Parathyroid adenoma (tissue), 2 donors: ENCODE data around the gene PHTF2.

Source experiments
- H2AFZ ChIP-seq: fragments of 300-600 bp; sonication (generic); one replicate; pipeline ENCODE4 v1.7.0; 2017; ENCODE audit warnings: antibody characterized with exemption, mild to moderate bottlenecking
- H3K27ac ChIP-seq: fragments of 300-600 bp; sonication (generic); one replicate; pipeline ENCODE4 v1.7.0; 2017
- H3K27me3 ChIP-seq: fragments of 300-600 bp; sonication (generic); one replicate; pipeline ENCODE4 v1.7.0; 2017; ENCODE audit warnings: low read length; ENCODE audit not compliant: control insufficient read depth, insufficient read depth
- H3K36me3 ChIP-seq: fragments of 300-600 bp; sonication (generic); one replicate; pipeline ENCODE4 v1.7.0; 2017; ENCODE audit warnings: low read length; ENCODE audit not compliant: control insufficient read depth, insufficient read depth
- H3K4me1 ChIP-seq: fragments of 300-600 bp; sonication (generic); one replicate; pipeline ENCODE4 v1.7.0; 2017; ENCODE audit warnings: control low read depth
- H3K4me2 ChIP-seq: fragments of 300-600 bp; sonication (generic); one replicate; pipeline ENCODE4 v1.7.0; 2017; ENCODE audit warnings: low read length
- H3K4me3 ChIP-seq: fragments of 300-600 bp; sonication (generic); one replicate; pipeline ENCODE4 v1.7.0; 2017; ENCODE audit warnings: low read depth, low read length
- H3K79me2 ChIP-seq: fragments of 300-600 bp; sonication (generic); one replicate; pipeline ENCODE4 v1.7.0; 2017; ENCODE audit warnings: control low read depth
- H3K9ac ChIP-seq: fragments of 300-600 bp; sonication (generic); one replicate; pipeline ENCODE4 v1.7.0; 2017; ENCODE audit warnings: mild to moderate bottlenecking
- H3K9me3 ChIP-seq: fragments of 300-600 bp; sonication (generic); one replicate; pipeline ENCODE4 v1.7.0; 2017; ENCODE audit warnings: low read length; ENCODE audit not compliant: control insufficient read depth
- TF ChIP-seq, protein P1 (sequence below): fragments of 300-600 bp; sonication (generic); IDR thresholded peaks from one replicate; pipeline ENCODE4 v1.7.0; 2017; ENCODE audit warnings: antibody characterized with exemption, mild to moderate bottlenecking
- donor health status: primary hyperparathyroidism.

Gene PHTF2

DNA sequence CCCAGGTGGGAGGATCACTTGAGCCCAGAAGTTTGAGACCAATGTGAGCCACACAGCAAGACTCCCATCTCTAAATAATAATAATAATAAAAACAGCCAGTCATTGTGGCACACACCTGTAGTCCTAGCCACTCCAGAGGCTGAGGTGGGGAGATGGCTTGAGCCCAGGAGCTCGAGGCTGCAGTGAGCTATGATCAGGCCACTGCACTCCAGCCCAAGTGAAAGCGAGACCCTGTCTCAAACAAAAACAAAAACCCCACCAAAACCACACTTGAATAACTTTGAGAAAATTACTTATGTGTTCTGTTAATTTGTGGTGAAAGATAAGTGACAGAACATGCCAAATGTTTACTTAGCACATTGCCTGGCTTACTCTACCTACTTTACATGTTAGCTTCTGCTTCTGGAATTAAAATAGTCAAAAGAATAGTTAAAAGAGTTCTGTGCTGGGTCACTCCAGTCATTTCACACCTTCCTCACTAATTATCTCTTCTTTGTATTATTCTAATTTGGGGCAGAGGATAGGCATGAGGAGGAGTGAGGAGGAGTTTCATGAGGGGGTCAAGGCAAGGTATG is 10.2 kb upstream of the PHTF2 start:
- TF ChIP-seq, protein P1, sequence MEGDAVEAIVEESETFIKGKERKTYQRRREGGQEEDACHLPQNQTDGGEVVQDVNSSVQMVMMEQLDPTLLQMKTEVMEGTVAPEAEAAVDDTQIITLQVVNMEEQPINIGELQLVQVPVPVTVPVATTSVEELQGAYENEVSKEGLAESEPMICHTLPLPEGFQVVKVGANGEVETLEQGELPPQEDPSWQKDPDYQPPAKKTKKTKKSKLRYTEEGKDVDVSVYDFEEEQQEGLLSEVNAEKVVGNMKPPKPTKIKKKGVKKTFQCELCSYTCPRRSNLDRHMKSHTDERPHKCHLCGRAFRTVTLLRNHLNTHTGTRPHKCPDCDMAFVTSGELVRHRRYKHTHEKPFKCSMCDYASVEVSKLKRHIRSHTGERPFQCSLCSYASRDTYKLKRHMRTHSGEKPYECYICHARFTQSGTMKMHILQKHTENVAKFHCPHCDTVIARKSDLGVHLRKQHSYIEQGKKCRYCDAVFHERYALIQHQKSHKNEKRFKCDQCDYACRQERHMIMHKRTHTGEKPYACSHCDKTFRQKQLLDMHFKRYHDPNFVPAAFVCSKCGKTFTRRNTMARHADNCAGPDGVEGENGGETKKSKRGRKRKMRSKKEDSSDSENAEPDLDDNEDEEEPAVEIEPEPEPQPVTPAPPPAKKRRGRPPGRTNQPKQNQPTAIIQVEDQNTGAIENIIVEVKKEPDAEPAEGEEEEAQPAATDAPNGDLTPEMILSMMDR = no peak
- Histone ChIP-seq H3K9me3 (no peaks in the 10 kb centered on the region), H3K4me1 (peaks cover 12% of the 10 kb centered on the region), H3K27me3 (no peaks in the 10 kb centered on the region), H3K4me2 (no peak overlapping the region), H3K4me3 (no peak overlapping the region), H3K27ac (no peak overlapping the region), H3K79me2 (no peaks in the 10 kb centered on the region), H3K36me3 (no peaks in the 10 kb centered on the region), H2AFZ (no peak overlapping the region), H3K9ac (no peak overlapping the region)

DNA sequence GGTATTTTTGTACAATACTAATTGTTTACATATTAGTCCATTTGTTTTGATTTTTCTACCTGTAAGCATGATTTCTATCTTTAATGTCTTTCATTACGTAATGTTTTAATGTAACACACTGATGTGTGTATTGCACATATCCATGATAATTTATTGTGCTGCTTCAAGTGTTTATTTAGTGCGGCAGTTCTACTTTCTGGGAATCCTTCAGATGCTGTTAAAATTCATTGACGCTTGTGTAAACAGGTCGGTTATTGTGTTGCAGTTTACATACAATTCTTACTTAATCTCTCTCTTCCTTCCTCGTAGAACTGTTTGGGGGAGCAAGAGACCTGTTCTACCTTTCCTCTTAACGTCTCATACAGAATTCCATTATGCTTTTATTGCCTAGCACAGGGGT is 7.2 kb upstream of the PHTF2 start:
- TF ChIP-seq, protein P1 = no peak
- Histone ChIP-seq H3K27ac (peak overlapping the region; percentile 3), H3K4me3 (no peak overlapping the region), H3K9ac (no peak overlapping the region), H3K79me2 (no peaks in the 10 kb centered on the region), H3K4me1 (peaks cover 22% of the 10 kb centered on the region), H3K4me2 (no peak overlapping the region), H3K9me3 (no peaks in the 10 kb centered on the region), H2AFZ (peak overlapping the region; percentile 29), H3K27me3 (no peaks in the 10 kb centered on the region), H3K36me3 (no peaks in the 10 kb centered on the region)

DNA sequence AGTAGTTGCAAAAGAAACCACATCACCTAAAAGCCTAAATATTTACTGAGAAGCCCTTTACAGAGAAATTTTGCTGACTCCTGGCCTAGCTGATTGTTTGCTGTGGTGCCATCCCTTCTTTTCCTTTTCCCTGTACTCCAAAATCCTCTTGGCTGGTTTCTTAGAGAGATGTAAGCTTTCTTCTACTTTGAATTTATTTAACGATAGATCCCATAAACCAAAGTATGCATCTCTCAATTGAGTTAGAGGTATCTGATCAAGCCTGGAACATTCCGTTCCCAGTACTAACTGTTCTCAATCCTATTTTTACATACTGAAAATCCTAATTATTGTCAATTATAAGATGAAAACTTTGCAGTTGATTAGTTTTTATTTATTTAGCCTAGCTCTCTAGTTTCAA is 6.6 kb upstream of the PHTF2 start:
- H3K4me1 ChIP-seq = peaks cover 22% of the 10 kb centered on the region
- no peak overlapping the region for H3K4me3 ChIP-seq
- TF ChIP-seq, protein P1 = no peak
- H2AFZ ChIP-seq = no peak overlapping the region
- H3K9ac ChIP-seq = no peak overlapping the region
- no peak overlapping the region for H3K27ac ChIP-seq
- no peaks in the 10 kb centered on the region for H3K9me3 ChIP-seq
- H3K36me3 ChIP-seq = no peaks in the 10 kb centered on the region
- H3K4me2 ChIP-seq = no peak overlapping the region
- H3K79me2 ChIP-seq = no peaks in the 10 kb centered on the region
- no peaks in the 10 kb centered on the region for H3K27me3 ChIP-seq

DNA sequence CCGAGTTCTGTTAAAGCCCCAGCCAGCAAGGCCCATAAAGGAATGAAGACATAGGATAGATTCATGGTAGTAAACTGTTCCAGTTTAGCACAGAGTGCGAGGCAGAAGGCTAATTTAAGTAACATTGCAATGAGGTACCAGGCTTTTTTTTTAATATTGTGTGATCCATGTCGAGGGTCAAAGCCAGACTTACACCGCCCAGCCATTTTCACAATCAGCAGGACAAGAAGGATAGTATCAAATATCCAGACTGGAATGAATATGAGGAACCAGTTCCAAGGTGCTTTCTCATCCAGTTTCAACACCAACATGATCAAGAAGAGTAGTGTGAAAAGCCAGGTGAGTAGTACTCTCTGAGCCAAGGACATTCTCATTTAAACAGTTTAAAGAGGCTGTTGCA is 4.6 kb upstream of the PHTF2 start:
- Histone ChIP-seq H3K9me3 (no peaks in the 10 kb centered on the region), H3K27ac (peak overlapping the region; percentile 50), H3K4me2 (peak overlapping the region; percentile 5), H3K4me3 (no peak overlapping the region), H3K79me2 (peaks cover 5% of the 10 kb centered on the region), H2AFZ (no peak overlapping the region), H3K9ac (no peak overlapping the region), H3K27me3 (no peaks in the 10 kb centered on the region), H3K36me3 (no peaks in the 10 kb centered on the region), H3K4me1 (peaks cover 22% of the 10 kb centered on the region)
- TF ChIP-seq, protein P1 = no peak

DNA sequence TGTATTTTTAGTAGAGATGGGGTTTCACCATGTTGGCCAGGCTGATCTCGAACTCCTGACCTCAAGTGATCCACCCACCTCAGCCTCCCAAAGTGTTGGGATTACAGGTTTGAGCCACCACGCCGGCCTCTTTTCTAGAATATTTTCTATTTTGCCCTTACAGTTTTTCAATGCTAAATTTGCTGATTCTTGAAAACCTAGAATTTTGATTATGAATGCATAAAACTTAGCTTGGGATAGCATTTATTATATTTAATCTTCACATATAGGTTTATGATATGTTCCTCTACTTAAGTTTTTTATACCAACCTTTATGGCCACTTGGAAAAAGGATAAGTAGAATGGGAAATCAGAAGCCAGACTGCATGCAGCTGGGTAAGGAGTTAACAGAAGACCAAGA is 2.5 kb upstream of the PHTF2 start:
- Histone ChIP-seq H2AFZ (no peak overlapping the region), H3K4me2 (peak overlapping the region; percentile 1), H3K4me1 (peaks cover 26% of the 10 kb centered on the region), H3K27me3 (no peaks in the 10 kb centered on the region), H3K79me2 (peaks cover 8% of the 10 kb centered on the region), H3K36me3 (no peaks in the 10 kb centered on the region), H3K9ac (no peak overlapping the region), H3K4me3 (no peak overlapping the region), H3K9me3 (no peaks in the 10 kb centered on the region), H3K27ac (no peak overlapping the region)
- TF ChIP-seq, protein P1 = no peak
